ENCODE measurements around the gene CDKN2D. TPM values are rescaled to one million over a fixed set of nuclear protein-coding genes. Genes with fewer than 3 reads are reported as not detected.
A peak's percentile ranks its signal among the peaks of the same experiment; 100 is the strongest.

The CDKN2D gene
- total RNA-seq (2014; rRNA removed; shearing (Covaris generic)) = 4.7 and 5.6 TPM in 2 replicates

DNA sequence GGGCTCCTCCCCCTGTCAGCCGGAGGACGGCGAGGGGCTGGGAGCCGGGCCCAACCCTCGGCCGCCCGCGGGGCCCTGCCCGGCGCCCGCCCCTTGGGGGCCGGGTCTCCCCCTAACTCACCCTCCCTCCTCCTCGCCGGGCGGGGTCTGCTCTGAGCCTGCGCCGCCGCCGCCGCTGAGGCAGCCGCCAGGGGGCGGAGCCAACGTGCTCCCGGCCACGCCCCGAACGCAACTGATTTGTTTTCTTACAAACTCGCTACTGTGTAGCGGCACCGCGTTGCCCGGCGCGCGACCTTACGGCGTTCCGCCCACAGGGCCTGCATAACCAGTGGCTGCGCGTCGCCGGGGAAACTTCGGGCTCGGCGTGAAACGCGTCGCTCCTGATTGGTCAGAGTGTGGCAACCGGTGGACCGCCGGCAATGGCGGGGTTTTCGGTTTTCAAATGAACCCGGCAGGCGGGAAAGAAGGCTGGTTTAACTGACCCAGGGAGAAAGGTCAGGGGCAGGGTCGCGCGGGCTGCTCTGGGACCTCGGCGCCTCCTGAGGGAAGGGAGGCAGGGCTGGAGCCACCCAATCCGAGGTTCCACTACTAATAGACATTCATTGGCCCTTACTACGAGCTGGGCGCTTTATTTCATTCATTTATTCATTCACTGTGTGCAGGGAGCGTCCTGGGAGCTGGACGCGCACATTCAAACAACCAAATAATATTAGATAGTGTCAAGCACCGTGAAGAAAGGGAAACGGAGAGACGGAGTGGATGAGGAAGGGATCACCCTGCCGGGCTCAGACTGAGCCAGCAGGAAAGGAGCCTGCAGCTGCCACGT is at the start of gene CDKN2D:
Gene CDKN2D, minus strand, starts transcription at position 154 of the 826 bp plus-strand sequence. CDS start 326 bp downstream, outside the sequence.
- peak; percentile 99 for DNase-seq
- Histone ChIP-seq H3K4me3 (ENCODE audit: insufficient read depth, low read depth, low read length) (peak within 1 kb of the TSS; percentile 70), H3K27me3 (ENCODE audit: control insufficient read depth, insufficient read depth, low read length) (no peaks in the 10 kb centered on the region; the same call in 1 of the 2 replicates), H3K36me3 (replicated peaks; ENCODE audit: control insufficient read depth, insufficient read depth, low read length) (no peaks in the 10 kb centered on the region)

DNA sequence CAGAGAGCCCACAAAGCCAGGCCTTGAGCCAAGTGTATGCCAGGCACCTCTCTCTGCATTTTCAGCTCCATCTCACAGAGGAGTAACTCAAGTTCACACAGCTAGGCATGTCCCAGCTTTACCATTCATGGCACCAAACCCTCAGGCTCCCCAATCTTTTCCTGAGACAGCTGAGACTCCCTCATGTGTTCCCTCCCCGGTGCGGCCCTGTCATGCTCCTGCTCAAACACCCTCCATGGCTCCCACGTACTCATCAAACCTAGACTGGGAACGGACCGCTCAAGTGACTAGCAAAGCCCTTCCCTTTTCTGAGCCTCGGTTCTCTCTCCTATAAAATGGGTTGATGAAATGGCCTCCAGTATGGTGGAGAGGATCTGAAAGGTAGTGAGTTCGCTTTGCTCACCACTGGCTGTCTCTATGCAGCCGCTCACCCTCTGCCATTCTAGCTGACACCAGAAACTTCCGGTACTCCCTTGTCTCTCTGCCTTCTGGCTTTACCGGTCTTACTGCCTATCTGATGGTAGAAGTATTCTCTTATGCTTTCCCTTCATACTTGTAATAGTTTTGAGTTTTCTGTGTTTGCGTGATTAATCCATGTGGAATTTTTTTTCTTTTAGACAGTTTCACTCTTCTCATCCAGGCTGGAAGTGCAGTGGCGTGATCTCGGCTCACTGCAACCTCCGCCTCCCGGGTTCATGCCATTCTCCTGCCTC is 48.8 kb upstream of the CDKN2D start:
- Histone ChIP-seq H3K4me3 (ENCODE audit: insufficient read depth, low read depth, low read length) (no peak overlapping the region), H3K36me3 (replicated peaks; ENCODE audit: control insufficient read depth, insufficient read depth, low read length) (no peaks in the 10 kb centered on the region), H3K27me3 (ENCODE audit: control insufficient read depth, insufficient read depth, low read length) (no peaks in the 10 kb centered on the region)
- no peak for DNase-seq

DNA sequence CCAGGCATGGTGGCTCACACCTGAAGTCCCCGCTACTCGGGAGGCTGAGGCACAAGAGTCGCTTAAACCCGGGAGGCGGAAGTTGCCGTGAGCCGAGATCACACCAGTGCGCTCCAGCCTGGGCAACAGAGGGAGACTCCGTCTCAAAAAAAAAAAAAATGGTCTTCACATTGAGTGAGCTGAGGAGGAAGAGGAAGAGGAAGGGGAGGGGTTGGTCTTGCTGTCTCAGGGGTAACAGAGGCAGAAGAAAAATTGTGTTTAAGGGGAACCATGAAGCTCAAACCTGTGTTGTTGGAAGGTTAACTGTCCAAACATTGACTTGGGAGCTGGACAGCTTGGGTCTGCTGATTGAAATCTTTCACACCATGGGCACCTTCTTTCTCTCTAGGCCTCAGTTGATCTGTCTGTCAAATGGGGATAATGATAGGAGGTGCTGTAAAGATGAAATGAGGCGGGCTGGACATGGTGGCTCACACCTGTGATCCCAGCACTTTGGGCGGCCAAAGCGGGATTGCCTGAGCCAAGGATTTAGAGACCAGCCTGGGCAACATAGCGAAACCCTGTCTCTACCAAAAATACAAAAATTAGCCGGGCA is 46.7 kb upstream of the CDKN2D start:
- Histone ChIP-seq H3K4me3 (ENCODE audit: insufficient read depth, low read depth, low read length) (no peak overlapping the region), H3K27me3 (ENCODE audit: control insufficient read depth, insufficient read depth, low read length) (no peaks in the 10 kb centered on the region), H3K36me3 (replicated peaks; ENCODE audit: control insufficient read depth, insufficient read depth, low read length) (no peaks in the 10 kb centered on the region)
- DNase-seq = no peak

DNA sequence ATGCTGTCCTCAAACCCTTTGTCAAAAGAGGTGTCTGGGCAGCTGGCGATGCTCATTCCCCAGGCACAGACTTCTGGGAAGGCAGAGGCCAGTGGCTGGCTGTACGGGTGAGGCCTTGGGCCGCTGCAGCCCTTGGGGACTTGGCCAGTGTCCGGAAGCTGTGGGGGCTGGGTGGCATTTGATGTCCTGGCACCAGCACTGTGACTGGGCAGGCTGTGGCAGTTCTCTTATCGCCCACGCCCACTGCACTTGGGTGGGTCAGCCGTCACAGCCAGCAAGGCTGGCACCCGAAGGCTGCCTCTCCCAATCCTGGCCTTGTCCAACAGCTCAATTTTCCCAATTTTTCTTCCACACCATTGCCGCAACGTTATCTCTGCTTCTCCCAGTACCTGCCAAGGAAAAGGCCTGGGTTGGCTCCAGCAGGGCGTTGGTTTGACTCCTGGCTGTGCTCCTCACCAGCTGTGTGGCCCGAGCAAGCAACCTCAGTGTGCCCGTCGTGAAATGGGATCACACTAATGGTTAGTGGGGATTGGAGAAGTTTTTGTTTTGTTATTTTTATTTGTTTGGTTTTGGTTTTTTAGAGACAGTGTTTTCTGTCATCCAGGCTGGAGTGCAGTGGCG is 43.8 kb upstream of the CDKN2D start:
- peak; percentile 32 for DNase-seq
- H3K36me3 ChIP-seq (replicated peaks; ENCODE audit: control insufficient read depth, insufficient read depth, low read length) = no peaks in the 10 kb centered on the region

DNA sequence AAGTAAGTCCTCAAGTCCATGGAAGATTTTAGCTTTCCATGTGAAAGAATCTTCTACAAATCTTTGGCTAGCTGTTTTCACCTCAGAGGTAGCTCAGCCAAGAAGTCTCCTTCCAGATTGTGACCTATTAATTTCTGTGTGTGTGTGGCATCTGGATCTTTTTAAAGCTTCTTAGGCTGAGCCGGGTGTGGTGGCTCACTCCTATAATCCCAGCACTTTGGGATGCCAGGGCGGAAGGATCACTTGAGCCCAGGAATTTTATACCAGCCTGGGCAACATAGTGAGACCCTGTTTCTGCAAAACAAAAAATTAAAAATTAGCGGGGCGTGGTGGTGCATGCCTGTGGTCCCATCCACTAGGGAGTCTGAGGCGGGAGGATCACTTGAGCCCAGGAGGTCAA is 43.1 kb upstream of the CDKN2D start:
- DNase-seq = no peak
- Histone ChIP-seq H3K27me3 (ENCODE audit: control insufficient read depth, insufficient read depth, low read length) (no peaks in the 10 kb centered on the region), H3K4me3 (ENCODE audit: insufficient read depth, low read depth, low read length) (no peak overlapping the region), H3K36me3 (replicated peaks; ENCODE audit: control insufficient read depth, insufficient read depth, low read length) (no peaks in the 10 kb centered on the region)

More for the DNA sequence above, 43.8 kb upstream of the CDKN2D start:
- Histone ChIP-seq H3K27me3 (ENCODE audit: control insufficient read depth, insufficient read depth, low read length) (no peaks in the 10 kb centered on the region), H3K4me3 (ENCODE audit: insufficient read depth, low read depth, low read length) (no peak overlapping the region)

DNA sequence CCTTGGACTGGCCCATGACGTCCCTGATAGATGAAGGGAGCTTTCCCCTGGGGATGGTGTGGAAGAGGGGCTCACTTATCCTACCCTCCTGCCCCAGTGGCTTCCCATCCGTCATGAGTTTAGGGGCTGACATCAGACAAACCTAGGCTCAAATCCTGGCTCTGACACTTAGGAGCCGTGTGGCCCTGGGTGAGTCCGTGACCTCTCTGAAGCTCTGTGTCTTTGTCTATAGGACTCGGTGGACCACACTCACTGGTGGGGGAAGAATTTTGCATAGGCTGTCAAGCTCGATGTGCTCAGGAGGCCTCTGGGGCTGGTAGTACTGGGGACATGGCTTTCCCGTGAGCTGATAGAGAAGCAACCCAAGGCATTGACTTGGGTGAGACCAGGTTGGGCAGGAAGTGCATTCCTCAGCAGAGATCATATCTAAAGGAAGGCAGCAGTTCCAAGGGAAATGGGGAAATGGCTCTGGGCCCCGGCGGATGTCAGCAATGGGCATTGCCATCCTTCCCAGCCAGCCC is 35.7 kb upstream of the CDKN2D start:
- H3K4me3 ChIP-seq (ENCODE audit: insufficient read depth, low read depth, low read length) = no peak overlapping the region
- no peak for DNase-seq
- H3K27me3 ChIP-seq (ENCODE audit: control insufficient read depth, insufficient read depth, low read length) = no peaks in the 10 kb centered on the region
- no peaks in the 10 kb centered on the region for H3K36me3 ChIP-seq (replicated peaks; ENCODE audit: control insufficient read depth, insufficient read depth, low read length)

DNA sequence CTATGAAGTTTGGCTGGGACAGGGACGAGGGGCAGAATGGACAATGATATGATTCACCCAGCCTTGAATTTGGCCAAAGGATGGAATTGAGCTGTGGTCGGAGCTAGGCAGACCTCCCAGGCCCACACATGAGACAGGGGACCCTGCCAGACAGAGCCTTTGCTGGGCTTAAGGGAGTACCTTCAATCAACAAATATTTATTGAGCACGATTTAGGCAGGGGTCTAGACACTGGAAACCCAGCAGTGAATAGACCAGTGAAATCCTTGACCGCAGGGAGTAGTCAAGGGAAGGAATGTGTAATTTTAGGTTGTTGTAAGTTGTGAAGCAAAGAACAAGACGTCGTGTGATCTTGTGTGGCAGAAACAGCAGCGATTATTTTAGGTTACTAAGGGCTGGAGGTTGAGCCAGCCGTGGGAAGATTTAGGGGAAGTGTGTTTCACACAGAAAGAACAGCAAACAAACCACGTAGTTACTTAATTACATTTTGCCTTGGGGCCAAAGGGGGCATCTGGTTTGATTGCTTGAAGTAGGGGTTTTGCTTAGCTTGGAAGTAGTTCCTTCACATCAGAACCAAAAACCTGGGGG is 35.2 kb upstream of the CDKN2D start:
- Histone ChIP-seq H3K27me3 (ENCODE audit: control insufficient read depth, insufficient read depth, low read length) (no peaks in the 10 kb centered on the region), H3K4me3 (ENCODE audit: insufficient read depth, low read depth, low read length) (peak overlapping the region; percentile 0; the same call in 1 of the 2 replicates), H3K36me3 (replicated peaks; ENCODE audit: control insufficient read depth, insufficient read depth, low read length) (no peaks in the 10 kb centered on the region)
- no peak for DNase-seq

DNA sequence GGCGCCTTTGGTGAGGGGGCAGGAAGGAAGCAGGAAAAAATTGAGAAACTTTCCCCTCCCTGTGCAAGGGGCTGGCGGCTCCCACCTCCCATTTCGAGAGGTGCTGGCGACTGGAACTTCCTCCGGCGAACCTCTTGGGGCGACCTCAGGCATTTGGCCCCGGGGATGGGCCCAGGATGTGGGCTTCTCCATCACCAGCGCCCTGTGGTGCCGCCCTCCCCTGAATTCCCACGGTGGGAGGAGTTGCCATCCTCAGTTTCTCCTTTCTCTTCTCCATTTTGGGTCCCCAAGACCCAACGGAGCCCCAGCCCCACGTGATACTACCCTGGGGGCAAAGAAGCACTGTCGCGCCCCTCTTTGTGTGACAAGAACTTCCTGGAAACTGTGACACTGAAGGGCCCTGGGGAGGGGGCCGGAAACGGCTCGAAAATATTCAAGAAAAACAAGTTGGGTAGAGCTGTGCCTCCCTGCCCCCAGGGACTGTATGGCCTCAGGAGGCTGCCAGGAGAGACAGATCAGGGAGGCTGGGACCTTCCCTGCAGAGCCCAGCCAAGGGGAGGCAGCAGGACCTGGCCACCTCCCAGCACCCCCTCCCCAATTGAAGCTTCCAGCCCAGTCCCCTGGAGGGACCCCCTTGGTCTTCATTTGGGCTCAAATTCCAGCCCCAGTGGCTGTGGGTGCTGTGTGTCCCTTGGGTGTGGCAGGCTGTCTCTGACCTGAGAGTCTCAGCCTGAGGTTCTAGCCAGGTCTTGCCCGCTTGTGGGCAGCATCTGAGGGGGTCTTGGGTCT is 34.5 kb upstream of the CDKN2D start:
- DNase-seq = peak; percentile 79
- peak overlapping the region; percentile 99 for H3K4me3 ChIP-seq (ENCODE audit: insufficient read depth, low read depth, low read length)
- no peaks in the 10 kb centered on the region for H3K27me3 ChIP-seq (ENCODE audit: control insufficient read depth, insufficient read depth, low read length)
- no peaks in the 10 kb centered on the region for H3K36me3 ChIP-seq (replicated peaks; ENCODE audit: control insufficient read depth, insufficient read depth, low read length)

DNA sequence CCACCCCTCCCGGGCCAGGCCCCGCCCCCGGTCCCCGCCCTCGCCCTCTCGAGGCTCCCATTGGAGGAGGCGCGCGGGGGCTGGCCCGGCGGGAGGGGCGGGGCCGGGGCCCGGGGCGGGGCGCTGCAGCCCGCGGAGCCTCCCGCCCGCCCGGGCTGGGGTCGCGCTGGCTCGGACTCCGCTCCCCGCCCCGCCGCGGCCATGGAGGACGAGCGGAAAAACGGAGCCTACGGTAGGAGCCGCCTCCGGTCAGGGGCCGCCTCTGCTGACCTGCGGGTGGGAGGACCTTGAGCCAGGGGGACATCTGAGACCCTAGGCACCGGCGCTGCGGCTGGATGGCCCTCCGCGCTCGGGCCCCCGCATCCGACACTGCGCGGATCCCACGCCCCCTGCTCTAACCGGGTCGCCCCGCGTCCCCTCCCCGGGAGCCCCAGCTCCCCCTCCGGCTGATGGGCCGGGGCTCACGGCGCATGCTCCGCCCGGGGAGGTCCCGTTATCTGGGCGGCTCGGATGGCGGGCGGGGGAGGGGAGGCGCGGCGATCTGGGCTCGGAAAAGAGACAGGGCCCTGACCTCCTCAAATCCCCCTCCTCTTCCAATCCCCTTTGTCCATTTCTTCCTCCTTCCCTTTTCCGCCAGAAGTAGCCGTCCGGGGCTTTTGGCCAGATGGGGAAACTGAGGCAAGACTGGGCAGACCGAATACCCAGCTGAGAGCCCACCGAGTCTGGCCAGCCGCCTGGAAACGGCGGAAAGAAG is 33.7 kb upstream of the CDKN2D start:
- Histone ChIP-seq H3K36me3 (replicated peaks; ENCODE audit: control insufficient read depth, insufficient read depth, low read length) (no peaks in the 10 kb centered on the region), H3K27me3 (ENCODE audit: control insufficient read depth, insufficient read depth, low read length) (no peaks in the 10 kb centered on the region), H3K4me3 (ENCODE audit: insufficient read depth, low read depth, low read length) (peak overlapping the region; percentile 99)
- DNase-seq = peak; percentile 100

DNA sequence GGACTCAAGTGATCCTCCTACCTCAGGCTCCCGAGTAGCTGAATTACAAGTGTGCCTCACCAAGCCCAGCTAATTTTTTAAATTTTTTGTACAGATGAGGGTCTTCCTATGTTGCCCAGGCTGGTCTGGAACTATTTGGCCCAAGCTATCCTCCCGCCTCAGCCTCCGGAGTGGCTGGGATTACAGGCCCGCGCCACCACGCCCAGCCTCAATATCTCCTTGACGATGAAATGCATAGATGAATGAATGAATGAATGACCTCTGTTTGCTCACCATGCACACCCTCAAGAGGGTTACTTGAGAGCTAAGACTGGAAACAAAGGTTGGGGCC is 33.2 kb upstream of the CDKN2D start:
- DNase-seq = no peak
- Histone ChIP-seq H3K27me3 (ENCODE audit: control insufficient read depth, insufficient read depth, low read length) (no peaks in the 10 kb centered on the region), H3K4me3 (ENCODE audit: insufficient read depth, low read depth, low read length) (no peak overlapping the region), H3K36me3 (replicated peaks; ENCODE audit: control insufficient read depth, insufficient read depth, low read length) (no peaks in the 10 kb centered on the region)

DNA sequence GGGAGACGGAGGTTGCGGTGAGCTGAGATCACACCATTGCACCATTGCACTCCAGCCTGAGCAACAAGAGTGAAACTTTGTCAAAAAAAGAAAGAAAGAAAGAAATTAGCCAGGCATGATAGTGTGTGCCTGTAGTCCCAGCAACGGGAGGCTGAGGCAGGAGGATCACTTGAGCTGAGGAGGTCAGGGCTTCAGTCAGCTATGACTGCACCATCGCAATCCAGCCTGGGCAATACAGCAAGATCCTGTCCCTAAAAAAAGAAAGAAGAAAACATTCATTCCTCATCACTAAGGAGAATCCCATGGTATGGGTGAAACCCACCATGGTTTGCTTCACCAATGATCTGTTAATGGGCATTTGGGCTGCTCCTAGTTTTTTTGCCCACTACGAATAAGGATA is 31.4 kb upstream of the CDKN2D start:
- no peak for DNase-seq
- H3K27me3 ChIP-seq (ENCODE audit: control insufficient read depth, insufficient read depth, low read length) = no peaks in the 10 kb centered on the region
- H3K36me3 ChIP-seq (replicated peaks; ENCODE audit: control insufficient read depth, insufficient read depth, low read length) = no peaks in the 10 kb centered on the region
- no peak overlapping the region for H3K4me3 ChIP-seq (ENCODE audit: insufficient read depth, low read depth, low read length)

DNA sequence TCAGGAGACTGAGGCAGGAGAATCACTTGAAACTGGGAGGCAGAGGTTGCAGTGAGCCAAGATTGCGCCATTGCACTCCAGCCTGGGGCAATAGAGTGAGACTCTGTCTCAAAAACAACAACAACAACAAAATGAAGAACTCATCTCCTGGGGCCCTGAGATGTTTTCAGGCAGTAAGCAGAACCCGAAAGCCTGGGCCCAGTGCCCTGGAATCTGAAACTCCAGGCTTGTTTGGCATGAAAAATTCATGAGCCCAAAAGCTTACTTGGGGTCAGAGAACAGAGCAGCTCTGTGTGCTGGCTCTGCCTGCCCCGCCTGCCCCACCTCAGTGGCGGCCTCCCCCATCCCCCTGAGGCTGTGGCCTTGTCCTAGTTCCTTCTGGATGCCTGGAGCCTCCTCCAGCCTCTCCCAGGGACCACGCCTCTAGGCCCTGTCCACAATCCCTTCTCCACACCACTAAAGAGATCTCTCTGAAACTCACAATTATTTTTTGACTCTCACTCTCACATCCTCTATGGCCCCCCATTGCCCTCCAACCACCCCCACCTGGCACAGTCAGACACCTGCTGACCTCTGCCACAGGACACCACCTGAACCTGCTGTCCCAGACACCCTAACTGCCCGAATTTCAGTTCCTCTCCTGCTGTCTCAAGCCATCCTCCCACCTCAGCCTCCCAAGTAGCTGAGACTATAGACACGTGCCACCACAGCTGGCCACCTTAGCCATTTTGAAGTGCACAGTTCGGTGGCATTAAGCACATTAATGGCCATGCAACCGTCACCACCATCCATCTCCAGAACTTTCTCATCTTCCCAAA is 25.2 kb upstream of the CDKN2D start:
- no peaks in the 10 kb centered on the region for H3K27me3 ChIP-seq (ENCODE audit: control insufficient read depth, insufficient read depth, low read length)
- H3K36me3 ChIP-seq (replicated peaks; ENCODE audit: control insufficient read depth, insufficient read depth, low read length) = no peaks in the 10 kb centered on the region
- no peak for DNase-seq
- no peak overlapping the region for H3K4me3 ChIP-seq (ENCODE audit: insufficient read depth, low read depth, low read length)

Data from H7 (cell line).